Measurements from ENCODE around the gene M6PR.

DNA sequence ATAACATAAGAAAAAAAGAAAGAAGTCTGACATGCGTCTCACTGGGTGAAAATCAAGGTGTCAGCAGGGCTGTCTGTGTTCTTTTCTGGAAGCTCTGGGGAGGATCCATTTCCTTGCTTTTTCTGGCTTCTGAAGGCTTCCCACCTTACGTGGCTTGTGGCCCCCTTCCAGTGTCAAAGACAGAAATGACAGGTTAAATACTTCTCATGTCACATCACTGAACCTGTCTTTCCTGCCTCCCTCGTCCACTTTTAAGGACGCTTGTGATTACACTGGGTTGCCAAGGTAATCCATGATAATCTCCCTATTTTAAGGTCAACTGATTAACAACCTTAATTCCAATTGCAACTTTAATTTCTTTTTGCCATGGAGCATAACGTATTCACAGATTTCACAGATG is 39.7 kb downstream of the M6PR start:
- no peak for TF ChIP-seq CREB1 (IDR thresholded peaks at IDR 0.05)
- no peak for TF ChIP-seq RNF2 (IDR thresholded peaks at IDR 0.05; ENCODE audit: borderline replicate concordance, low read depth, low read length, missing control alignments, poor library complexity, severe bottlenecking)
- TF ChIP-seq CTCF (IDR thresholded peaks at IDR 0.05; ENCODE audit: control extremely low read depth in 1 of 3, insufficient read depth in 1 of 3, low read depth in 1 of 3, low read length in 3 of 3) = no peak

All from H1 (cell line).